HT-29 (cell line): ENCODE data around the gene TNFRSF8. TPM values are rescaled to one million over a fixed set of nuclear protein-coding genes. Genes with fewer than 3 reads are reported as not detected.
"Not testable (repeated sequence)": the region's sequence is repeated elsewhere in the genome, so short reads cannot be mapped to it uniquely, and the experiment has no call there.

ENCODE experiments used
- DNase-seq: peaks from one replicate; pipeline ENCODE4 v3.0.0-alpha.2; 2015; ENCODE audit warnings: low spot score
- total RNA-seq: library from RNA; depleted of rRNA; stranded (reverse); fragments of >200 nt; shearing (Covaris generic); gene quantifications from 2 replicates; pipeline ENCODE4 v1.2.3, GENCODE V29; 2014

TNFRSF8 gene
- total RNA-seq, 1 experiment from 2014 or later: not detected

DNA sequence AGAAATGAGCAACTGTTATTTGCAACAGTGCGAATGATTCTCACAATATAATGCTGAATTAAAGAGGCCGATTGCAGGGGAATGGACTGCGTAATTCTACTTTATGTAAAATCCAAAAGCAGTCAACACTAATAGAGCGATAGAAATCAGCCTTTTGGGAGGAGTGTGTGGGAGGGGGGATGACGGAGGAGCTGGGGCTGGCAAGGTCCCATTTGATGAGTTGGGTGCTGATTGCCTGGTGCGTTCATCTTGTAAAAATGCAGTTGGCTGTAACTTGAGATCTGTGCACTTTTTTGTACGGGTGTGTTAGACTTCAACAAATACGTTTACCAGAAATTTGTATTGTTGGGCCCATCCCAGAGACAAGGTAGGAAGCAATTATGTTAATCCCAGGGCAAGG is 20.7 kb downstream of the TNFRSF8 start:
- no peak for DNase-seq

DNA sequence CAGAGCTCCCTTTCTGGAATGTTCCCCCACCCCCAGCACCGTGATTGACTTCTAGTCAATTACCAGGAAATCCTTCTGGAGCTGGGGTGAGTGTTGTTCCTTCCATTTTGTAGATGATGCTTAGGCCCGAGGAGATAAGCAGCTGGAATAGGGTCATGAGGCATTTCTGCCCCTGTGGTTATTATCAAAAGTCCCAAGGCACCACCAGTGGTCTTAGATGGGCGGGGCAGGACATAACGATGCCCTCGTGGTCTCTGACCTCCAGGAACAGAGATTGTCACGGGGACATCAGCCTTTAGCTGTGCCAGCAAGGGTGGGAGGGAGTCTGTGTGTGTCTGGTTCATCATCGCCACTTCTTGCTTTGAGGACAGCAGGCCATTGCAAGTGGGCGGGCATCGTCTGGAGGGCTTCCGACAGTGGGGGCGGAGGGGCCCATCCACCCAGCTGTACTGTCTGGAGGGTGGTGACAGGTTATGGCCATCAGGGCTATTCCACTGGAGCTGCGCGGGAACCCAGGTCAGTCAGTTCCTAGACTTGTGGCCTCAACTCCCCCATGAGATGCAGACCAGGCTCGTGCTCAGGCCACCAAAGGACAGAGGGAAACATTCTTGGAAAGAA is 22.6 kb downstream of the TNFRSF8 start:
- no peak for DNase-seq

DNA sequence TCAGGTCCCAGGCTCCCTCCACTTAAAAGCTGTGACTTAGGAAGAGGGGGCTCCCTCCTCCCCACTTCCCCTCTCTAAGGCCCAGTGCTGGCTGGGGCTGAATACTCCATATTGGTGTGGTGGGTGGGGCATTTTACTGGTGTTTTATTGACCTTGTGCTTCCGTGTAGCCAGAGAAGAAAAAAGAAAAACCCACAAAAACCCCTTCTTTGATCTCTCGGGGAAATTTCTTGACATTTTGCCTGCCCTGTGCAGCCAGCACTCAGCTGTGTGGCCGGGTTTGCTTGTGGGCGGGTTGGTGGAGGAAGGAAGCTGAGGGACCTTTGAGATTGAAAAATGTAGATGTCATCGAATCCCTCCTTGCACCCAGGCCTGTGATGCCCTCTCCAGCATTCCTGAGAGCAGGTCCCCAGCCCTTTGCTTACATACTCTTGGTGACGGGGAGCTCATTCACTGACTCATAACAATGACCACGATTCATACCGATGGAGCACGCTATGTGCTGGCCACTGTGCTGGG is 24.8 kb downstream of the TNFRSF8 start:
- DNase-seq: no peak

DNA sequence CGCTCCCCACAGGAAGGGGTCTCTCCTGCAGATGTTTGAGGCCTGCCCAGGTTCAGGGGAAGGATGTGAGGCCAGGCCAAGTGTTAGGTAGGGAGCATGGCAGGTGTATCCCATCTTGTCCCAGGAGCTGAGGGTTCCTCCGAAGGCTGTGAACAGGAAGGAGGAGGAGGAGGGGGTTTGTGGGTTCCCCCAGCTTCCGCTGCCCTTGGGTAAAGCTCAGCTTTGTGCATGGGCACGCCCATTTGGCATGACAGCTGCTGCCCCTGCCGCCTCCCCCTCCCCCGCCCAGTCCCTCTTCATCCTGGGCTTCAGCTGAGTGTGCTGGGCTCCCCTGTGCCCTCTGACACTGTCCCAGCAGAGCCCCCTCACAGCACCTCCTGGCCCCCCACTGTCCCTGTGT is 25.5 kb downstream of the TNFRSF8 start:
- no peak for DNase-seq

GRCh38 chr1:12090326-12090725 is 27.2 kb downstream of the TNFRSF8 start:
- DNase-seq: no peak

DNA sequence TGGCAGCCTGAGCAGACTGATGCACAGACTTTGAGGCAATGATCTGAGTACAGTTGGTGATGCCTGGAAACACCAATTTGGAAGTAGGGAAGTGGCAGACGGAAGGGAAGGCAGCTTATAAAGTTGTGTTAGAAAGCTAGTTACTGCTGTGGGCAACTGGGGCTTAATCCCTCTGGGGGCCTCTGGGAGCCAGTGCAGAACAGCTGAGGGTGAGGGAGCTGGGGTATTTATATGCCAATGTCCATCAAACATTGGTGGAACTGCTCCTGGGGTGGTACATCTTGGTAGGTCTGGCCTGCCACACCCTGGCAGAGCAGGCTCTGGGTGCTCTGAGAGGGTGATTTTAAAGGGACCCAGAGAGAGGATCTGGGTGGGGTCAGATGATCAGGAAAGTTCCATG is 28.1 kb downstream of the TNFRSF8 start:
- no peak for DNase-seq

DNA sequence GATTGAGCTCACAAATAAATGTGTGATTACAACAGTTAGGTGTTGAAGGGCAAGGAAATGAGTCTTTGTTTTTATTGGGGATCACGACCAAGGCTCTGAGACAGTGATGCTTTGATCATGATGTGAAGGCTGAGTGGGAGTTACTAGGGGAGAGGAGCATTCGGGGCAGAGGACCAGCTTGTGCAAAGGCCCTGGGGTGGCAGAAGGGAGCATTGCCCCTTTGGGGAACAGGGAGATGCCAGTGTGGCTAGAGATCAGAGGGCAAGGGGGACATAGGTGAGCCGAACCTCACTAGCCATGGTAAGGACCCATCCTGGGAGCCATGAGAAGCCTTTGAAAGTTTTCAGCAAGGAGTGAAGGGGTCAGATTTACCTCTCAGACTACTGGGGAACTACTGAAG is 31.1 kb downstream of the TNFRSF8 start:
- no peak for DNase-seq

- no peak for DNase-seq
Observed at GRCh38 chr1:12095452-12096263, 32.6 kb downstream of the TNFRSF8 start.

DNA sequence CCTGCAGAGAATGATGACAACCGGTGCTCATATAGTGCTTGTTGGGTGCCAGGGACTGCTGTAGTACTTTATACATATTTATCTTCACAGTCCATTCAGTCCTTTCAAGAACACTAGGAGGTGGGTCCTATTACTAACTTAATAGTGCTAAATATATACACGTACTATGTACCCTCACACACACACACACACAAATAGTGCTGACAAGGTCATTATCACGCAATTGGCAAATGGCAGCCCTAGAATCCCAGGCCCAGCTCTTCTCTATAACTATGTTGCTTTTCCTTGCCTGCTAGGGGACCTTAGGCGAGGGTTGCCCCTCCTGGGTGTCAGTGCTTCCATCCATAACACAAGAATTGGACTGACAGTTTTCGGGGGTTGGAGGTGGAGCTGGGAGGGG is 33.5 kb downstream of the TNFRSF8 start:
- no peak for DNase-seq

DNA sequence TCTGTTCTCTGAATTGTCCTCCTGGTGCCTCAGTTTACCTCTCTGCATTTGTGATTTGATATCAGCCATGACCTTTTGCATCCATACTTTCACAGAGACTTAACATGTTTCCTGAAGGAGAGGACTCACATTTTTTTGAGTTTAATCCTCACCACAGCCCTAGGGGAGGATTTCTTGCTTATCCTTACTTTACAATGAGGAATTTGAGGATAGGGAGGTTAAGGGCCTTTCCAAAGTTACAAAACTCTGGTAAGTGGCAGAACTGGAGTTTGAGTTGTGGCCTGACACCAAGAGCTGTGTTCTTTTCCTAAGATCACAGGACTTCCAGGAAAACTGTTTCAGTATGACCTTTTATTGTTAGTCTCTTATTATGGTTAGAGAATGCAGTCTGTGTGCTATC is 34.2 kb downstream of the TNFRSF8 start:
- no peak for DNase-seq

DNA sequence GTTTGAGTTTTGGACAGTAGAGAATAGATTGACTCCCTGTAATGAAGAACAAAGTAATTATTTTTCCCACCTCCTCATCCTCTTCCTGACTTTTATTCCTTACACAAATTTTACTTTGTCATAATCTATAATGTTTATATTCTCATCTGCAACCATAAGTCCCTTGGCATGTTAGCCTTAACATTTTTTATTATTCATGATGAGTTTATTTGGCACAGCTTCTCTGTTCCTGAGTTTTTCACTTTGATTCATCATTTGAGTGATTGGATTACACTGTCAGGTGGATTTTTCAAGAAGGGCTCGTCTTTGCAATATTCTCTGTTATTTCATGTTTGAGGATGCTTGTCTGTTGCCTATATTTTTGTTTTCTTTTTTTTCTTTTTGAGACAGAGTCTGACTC is 35.7 kb downstream of the TNFRSF8 start:
- no peak for DNase-seq

- no peak for DNase-seq
Observed at GRCh38 chr1:12099610-12100009, 36.5 kb downstream of the TNFRSF8 start.

DNA sequence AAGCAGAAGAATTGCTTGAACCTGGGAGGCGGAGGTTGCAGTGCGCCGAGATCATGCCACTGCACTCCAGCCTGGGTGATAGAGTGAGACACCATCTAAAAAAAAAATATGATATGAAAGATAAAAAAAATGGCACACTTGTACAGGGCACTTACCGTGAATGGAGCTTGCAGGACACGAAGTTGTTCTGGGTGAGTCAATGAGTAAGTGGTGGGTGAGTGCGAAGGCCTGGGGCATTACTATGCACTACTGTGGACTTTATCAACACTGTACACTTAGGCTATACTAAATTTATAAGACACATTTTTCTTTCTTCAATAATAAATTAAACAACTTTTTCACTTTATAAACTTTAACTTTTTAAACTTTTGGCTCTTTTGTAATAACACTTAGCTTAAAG is 37.0 kb downstream of the TNFRSF8 start:
- no peak for DNase-seq

GRCh38 chr1:12101120-12101519 is 38.0 kb downstream of the TNFRSF8 start:
- DNase-seq: not testable (repeated sequence)

GRCh38 chr1:12102066-12102465 is 39.0 kb downstream of the TNFRSF8 start:
- DNase-seq: no peak

DNA sequence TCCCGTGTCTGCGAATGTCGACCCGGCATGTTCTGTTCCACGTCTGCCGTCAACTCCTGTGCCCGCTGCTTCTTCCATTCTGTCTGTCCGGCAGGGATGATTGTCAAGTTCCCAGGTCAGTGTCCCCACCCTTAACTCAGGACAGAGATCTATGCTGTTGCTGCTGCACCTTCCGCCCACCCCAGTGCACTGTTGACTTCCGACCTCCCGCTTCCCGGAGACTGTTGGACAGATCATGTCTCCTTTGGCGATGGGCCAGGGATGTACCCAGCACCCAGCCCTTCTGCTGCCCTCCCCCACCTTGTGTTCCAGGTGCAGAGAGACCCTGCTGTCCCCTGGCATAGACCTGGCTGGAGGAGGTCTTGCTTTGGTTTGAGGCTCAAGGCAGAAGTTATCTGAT is 41.3 kb downstream of the TNFRSF8 start:
- DNase-seq: no peak

GRCh38 chr1:12106153-12106552 is 43.0 kb downstream of the TNFRSF8 start:
- no peak for DNase-seq

DNA sequence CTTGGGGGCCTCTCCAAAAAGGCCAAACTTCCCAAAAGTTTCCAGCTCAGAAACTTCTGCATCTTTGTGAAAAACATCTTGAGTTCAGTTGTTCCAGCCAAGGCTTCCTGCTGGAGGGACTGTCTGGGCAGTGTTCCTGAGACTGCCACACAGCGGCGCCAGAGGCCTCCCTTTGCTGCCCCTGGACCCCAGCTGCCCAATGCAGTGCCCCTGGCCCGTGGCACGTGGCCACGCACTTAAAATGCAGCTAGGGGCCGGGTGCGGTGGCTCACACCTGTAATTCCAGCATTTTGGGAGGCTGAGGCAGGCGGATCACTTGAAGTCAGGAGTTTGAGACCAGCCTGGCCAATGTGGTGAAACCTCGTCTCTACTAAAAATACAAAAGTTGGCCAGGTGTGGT is 43.8 kb downstream of the TNFRSF8 start:
- not testable (repeated sequence) for DNase-seq

GRCh38 chr1:12107718-12108117 is 44.6 kb downstream of the TNFRSF8 start:
- DNase-seq: no peak

GRCh38 chr1:12109901-12110300 is 46.8 kb downstream of the TNFRSF8 start:
- DNase-seq: no peak

GRCh38 chr1:12111741-12112140 is 48.6 kb downstream of the TNFRSF8 start:
- DNase-seq: no peak

GRCh38 chr1:12112711-12113161 is 49.6 kb downstream of the TNFRSF8 start:
- DNase-seq: no peak
